Duodenal mucosa (tissue), 2 donors: ENCODE measurements around the gene CFAP91.

ENCODE experiments used
- H3K27ac ChIP-seq: one replicate; pipeline ENCODE4 v1.7.0; 2013; ENCODE audit warnings: low read depth, low read length
- H3K27me3 ChIP-seq, 2 donors: one replicate each; pipeline ENCODE4 v1.7.0; 2013; ENCODE audit warnings: low read length in 2 of 2, control low read depth in 1 of 2; ENCODE audit not compliant: insufficient read depth in 2 of 2, control insufficient read depth in 1 of 2
- H3K36me3 ChIP-seq, 2 donors: one replicate each; pipeline ENCODE4 v1.7.0; 2013; ENCODE audit warnings: low read length in 2 of 2, control low read depth in 1 of 2; ENCODE audit not compliant: insufficient read depth in 2 of 2, control insufficient read depth in 1 of 2
- H3K4me1 ChIP-seq, 2 donors: one replicate each; pipeline ENCODE4 v1.7.0; 2013; ENCODE audit warnings: low read length in 2 of 2, control low read depth in 1 of 2; ENCODE audit not compliant: insufficient read depth in 2 of 2, control insufficient read depth in 1 of 2
- H3K4me3 ChIP-seq, 2 donors: one replicate each; pipeline ENCODE4 v1.7.0; 2013; ENCODE audit warnings: low read length in 2 of 2, low read depth in 1 of 2
- H3K9ac ChIP-seq, 2 donors: one replicate each; pipeline ENCODE4 v1.7.0; 2013; ENCODE audit warnings: low read length in 2 of 2, low read depth in 1 of 2
- H3K9me3 ChIP-seq, 2 donors: one replicate each; pipeline ENCODE4 v1.7.0; 2013; ENCODE audit warnings: low read length in 2 of 2, control low read depth in 1 of 2; ENCODE audit not compliant: control insufficient read depth in 1 of 2

Gene CFAP91

DNA sequence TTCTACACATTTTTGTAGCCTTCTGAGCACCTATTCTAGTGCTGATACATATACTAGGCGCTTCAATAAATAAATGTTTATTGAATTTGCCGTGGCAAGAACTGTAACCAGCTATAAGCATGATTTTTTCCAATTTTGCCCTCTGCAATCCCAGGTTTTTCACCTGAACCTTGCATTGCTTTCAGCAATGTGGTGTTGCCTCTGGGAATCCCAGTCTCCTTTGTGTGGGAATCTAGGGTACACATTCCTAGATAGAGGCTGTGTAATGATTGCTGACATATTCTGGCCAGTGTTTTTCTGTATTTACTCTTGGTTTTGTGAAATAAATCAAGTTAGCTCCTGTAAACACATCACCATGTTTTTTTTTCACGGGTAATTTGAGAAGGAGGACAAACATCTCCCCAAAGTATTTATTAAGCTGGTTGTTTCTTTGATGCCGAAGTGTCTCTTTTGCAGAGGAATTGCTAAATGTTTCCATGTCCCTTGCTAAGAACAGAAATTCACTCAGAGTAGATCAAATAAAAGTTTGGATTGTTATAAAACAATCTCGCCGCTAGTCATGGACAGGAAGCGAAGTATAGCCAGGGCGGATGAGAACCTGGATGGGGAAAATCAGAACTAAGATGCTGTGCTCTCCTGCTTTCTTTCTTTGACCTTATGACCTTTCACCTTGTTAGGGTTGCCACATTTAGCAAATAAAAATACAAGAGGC, 1.2 kb downstream of the CFAP91 start:
- Histone ChIP-seq H3K9ac (no peak overlapping the region), H3K9me3 (peaks cover 0 to 2% of the 10 kb centered on the region in 2 donors), H3K4me1 (peaks cover 16 to 21% of the 10 kb centered on the region in 2 donors), H3K27ac (no peak overlapping the region), H3K27me3 (no peaks in the 10 kb centered on the region), H3K36me3 (no peaks in the 10 kb centered on the region), H3K4me3 (no peak overlapping the region)

GRCh38 chr3:119715105-119715504, 12.3 kb downstream of the CFAP91 start:
- Histone ChIP-seq H3K4me3 (no peak overlapping the region), H3K9me3 (no peaks in the 10 kb centered on the region), H3K27me3 (no peaks in the 10 kb centered on the region), H3K36me3 (no peaks in the 10 kb centered on the region), H3K4me1 (peaks cover 9 to 14% of the 10 kb centered on the region in 2 donors), H3K27ac (no peak overlapping the region), H3K9ac (no peak overlapping the region)

DNA sequence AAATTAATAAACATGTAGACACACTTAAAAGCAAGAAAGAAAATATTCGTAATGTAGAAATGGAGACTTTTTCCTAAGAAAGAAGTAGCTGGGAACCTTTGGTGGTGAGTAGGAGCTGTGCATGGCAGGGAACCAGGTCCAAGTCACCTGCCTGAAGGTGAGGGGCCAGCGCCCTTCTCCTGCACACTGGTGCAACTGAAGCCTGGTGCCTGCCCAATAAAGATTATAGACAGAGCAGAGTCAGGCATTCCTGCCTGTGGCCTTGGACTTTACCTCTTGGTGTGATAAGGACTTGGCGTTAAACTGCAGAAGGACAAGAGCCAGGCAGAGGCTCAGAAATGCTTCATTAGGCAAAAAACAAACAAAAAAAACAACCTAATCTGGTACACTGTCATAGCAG, 14.2 kb downstream of the CFAP91 start:
- Histone ChIP-seq H3K9ac (no peak overlapping the region), H3K27ac (no peak overlapping the region), H3K4me3 (no peak overlapping the region)

DNA sequence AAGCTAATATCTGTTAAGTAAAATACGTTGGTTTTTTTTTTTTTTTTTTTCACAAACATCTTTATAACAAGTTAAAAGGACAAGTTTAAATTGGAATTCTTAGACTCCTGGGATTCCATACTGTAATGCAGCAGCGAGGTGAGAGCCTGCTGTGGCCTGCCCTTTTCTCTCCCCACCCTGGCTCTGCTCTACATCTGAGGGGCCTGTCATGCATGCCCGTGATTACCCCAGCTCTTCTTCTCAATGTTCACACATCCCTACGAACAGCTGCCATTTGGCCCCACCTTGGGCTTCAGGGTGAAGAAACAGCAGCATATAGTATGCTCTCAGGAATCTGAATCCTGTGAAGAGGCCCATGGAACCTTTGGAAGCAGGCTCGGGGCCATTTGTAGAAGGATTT, 14.7 kb downstream of the CFAP91 start:
- H3K27ac ChIP-seq: no peak overlapping the region
- no peaks in the 10 kb centered on the region for H3K27me3 ChIP-seq
- H3K36me3 ChIP-seq: no peaks in the 10 kb centered on the region
- H3K4me3 ChIP-seq: no peak overlapping the region
- no peaks in the 10 kb centered on the region for H3K9me3 ChIP-seq
- peaks cover 9 to 14% of the 10 kb centered on the region in 2 donors for H3K4me1 ChIP-seq
- no peak overlapping the region for H3K9ac ChIP-seq

More for the DNA sequence above, 14.2 kb downstream of the CFAP91 start:
- Histone ChIP-seq H3K9me3 (no peaks in the 10 kb centered on the region), H3K36me3 (no peaks in the 10 kb centered on the region), H3K4me1 (peaks cover 9 to 14% of the 10 kb centered on the region in 2 donors), H3K27me3 (no peaks in the 10 kb centered on the region)

- Histone ChIP-seq H3K4me3 (no peak overlapping the region), H3K9me3 (no peaks in the 10 kb centered on the region), H3K4me1 (peaks cover 0 to 2% of the 10 kb centered on the region in 2 donors), H3K27me3 (no peaks in the 10 kb centered on the region), H3K27ac (no peak overlapping the region), H3K9ac (no peak overlapping the region), H3K36me3 (no peaks in the 10 kb centered on the region)
Observed at GRCh38 chr3:119723022-119723421, 20.2 kb downstream of the CFAP91 start.

- H3K27me3 ChIP-seq: no peaks in the 10 kb centered on the region
- no peaks in the 10 kb centered on the region for H3K9me3 ChIP-seq
- no peak overlapping the region for H3K27ac ChIP-seq
- H3K9ac ChIP-seq: no peak overlapping the region
- no peaks in the 10 kb centered on the region for H3K36me3 ChIP-seq
- no peak overlapping the region for H3K4me3 ChIP-seq
- no peaks in the 10 kb centered on the region for H3K4me1 ChIP-seq
Observed at GRCh38 chr3:119726909-119727308, 24.1 kb downstream of the CFAP91 start.

DNA sequence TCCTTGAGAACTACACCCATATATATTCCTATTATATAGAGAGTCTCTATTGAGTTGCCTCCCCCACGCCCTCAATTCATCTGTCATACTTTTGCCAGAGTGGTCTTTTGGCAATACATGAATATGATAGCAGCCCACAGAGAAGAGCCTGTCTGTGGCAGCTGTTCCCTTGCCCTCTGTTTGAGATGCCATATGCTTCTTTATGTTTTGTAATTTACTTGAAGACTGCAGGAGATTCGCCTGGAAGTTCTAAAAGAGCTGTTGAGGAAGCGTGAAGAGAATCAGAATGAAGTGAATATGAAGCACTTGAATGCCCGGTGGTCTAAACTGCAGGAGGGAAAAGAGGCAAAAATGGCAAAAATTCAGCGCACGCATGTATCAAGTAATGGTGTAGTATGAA, 27.2 kb downstream of the CFAP91 start:
- Histone ChIP-seq H3K9me3 (no peaks in the 10 kb centered on the region), H3K4me3 (no peak overlapping the region), H3K4me1 (no peaks in the 10 kb centered on the region), H3K27me3 (no peaks in the 10 kb centered on the region), H3K36me3 (no peaks in the 10 kb centered on the region), H3K9ac (no peak overlapping the region), H3K27ac (no peak overlapping the region)

GRCh38 chr3:119731560-119732343, 28.9 kb downstream of the CFAP91 start:
- Histone ChIP-seq H3K36me3 (no peaks in the 10 kb centered on the region), H3K9ac (no peak overlapping the region), H3K27me3 (no peaks in the 10 kb centered on the region), H3K27ac (no peak overlapping the region), H3K4me1 (no peaks in the 10 kb centered on the region), H3K9me3 (no peaks in the 10 kb centered on the region), H3K4me3 (no peak overlapping the region)

DNA sequence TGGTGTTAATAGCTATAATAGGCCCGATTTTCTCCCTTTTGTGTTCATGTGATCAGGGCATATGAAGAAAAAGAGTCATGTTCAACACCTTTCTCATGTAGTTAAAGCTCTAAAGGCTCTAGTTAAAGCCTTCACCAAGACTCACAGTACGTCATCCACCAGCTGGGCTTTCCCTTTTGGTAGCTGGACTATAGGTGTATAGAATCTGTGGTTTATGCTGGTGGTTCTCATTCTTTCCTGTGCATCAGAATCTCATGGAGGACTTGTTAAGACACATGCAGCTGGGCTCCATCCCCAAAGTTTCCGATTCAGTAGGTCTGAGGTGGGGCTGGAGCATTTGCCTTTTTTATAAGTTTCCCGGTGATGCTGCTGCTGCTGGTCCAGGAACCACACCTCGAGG, 31.0 kb downstream of the CFAP91 start:
- H3K9me3 ChIP-seq: no peaks in the 10 kb centered on the region
- H3K4me3 ChIP-seq: no peak overlapping the region
- no peaks in the 10 kb centered on the region for H3K27me3 ChIP-seq
- no peak overlapping the region for H3K27ac ChIP-seq
- H3K36me3 ChIP-seq: no peaks in the 10 kb centered on the region
- no peaks in the 10 kb centered on the region for H3K4me1 ChIP-seq
- H3K9ac ChIP-seq: no peak overlapping the region

DNA sequence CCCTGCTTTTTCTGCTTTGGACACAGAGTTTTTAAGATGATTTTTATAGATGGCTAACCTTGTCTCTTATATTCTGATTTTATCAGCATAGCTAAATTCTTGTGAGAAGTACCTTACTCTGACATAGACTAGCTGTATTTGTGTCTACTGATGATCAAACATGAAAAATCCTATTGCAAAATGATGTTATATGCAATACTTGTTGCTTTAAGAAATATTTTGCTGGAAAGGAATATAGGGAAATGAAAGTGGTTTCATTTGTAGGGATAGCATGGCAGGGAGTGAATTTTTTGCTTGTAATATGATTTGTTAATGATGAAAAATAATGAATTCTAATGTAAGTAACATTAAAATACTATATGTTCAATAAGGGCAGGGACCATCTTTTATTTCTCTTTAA, 35.9 kb downstream of the CFAP91 start:
- Histone ChIP-seq H3K4me1 (peaks cover 0 to 4% of the 10 kb centered on the region in 2 donors), H3K36me3 (no peaks in the 10 kb centered on the region), H3K9me3 (no peaks in the 10 kb centered on the region), H3K9ac (no peak overlapping the region), H3K27me3 (no peaks in the 10 kb centered on the region), H3K27ac (no peak overlapping the region), H3K4me3 (no peak overlapping the region)
